SK-N-DZ (cell line): ENCODE results near the gene C22orf23.
A peak's percentile ranks its signal among the peaks of the same experiment; 100 is the strongest.

ENCODE experiments used
- DNase-seq: peaks from one replicate; pipeline ENCODE4 v3.0.0-alpha.2; 2015; ENCODE audit warnings: low spot score

Gene C22orf23

DNA sequence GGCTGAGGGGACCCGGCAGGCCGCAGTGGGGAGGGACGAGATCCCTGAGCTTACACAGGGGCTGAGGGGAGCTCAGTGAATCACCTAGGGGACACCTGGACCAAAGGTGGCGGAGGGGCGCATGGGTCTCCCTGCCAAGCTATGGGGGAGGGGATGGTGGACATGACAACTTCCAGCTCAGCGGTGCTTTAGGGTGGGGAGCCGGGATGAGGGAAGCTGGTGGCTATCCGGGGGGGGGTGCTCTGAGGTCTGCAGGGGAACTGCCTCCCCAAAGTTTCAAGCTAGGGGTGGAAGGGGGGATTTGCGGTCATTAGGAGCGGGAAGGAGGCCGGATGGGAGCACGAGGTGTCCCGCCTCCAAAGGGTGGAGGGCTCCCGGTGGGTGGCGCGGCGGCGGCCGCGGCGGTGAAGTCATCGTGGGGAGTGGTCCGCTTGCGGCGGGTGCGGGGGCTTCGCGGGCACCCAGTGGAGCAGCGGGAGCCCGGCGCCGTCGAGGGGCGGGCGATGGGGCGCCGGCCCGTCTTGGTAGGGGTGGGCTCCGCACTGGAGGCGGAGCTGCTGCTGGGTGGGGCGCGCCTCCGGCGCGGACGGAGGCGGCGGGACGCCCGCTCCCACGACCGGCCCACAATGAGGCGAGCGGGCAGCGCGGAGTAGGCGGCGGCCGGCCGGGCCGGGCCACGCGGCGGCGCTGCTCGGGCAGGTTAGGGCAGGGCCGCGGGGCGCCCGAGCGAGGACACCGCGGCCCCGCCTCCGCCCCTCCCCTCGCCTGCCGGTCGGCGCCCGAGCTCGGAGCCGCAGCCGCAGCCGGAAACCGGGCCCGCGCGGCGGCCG lies 47.7 kb downstream of the C22orf23 start, which contains the start of gene MICALL1:
Gene MICALL1 (plus strand): TSS at position 764 of the 830 bp plus-strand sequence. CDS start 126 bp downstream, outside the sequence.
- DNase-seq = peak; percentile 50

DNA sequence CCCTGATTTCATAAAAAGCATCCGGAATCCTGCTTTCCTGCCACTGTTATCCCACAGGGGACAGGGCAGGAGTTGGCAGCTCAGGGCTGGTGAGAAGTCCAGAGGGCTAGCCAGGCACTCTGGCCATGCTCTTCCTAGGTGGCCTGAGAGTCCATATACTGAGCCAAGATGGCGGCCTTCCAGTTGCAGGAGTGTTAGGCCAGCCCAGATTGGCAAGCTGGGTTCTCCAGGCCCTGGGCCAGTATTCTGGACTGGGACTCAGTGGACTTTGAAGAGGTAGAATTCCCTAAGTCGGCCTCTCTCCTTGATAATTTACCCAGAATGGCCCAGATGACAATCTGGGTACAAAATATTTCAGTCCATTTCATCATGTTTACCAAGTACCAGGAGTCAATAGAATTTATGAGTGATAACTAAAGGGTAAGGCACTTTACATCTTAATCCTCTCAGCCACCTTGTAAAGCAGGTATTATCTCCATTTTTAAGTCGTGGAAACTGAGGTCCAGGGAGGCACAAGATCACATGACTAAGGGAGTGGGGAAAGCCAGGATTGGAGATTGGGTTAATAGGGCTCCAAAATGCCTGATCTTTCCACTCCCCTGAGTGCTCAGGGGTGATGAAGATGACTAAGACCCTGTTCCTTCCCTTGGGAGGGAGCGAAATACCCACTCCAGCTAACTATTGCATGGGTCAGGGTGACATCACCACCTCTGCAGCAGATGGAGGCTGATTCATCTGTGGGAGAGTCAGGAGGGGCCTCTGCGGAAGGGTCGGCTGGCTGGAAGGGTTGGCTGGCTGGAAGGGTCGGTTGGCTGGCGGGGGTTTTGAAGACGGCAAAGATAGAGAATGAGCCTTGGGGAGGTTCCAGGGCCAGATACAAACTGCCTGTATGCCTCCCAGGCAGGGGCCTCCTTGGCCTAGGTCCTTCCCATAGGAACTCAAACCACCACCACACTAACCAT lies 48.5 kb downstream of the C22orf23 start:
- peak; percentile 44 for DNase-seq

DNA sequence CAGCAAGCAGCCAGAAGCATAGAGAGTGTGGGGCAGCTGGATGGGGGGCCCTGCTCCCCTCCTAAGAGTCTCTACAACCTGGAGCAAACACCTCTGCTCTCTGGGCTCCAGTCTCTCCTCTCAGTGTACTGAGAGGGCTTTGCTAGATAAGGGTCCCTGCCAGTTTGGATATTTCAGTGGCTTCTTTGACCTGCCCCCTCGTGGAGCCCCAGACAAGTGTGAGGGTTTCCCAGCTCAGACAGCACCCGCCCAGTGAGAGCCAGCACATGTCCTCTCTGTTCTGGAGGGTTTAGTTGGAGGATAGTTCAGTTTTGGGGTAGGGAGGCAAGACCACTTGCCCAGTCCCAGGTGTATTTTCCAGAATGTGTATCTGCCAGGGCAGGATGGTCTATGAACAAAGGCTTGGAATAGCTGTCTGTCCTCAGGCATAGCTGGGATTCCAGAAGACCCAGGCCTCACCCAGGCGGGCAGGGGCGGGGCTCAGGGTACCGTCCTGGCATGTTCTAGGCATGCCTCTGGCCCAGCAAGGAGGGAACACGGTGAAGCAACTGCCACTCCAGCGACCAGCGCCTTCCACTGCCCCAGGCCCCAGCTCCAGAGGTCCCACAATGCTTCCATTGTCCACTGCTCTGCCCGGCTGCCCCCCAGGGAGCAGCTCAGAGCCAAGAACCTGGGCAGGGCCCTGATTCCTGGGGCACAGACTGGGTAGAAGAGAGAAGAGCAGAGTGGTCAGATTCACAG lies 54.8 kb downstream of the C22orf23 start:
- no peak for DNase-seq

DNA sequence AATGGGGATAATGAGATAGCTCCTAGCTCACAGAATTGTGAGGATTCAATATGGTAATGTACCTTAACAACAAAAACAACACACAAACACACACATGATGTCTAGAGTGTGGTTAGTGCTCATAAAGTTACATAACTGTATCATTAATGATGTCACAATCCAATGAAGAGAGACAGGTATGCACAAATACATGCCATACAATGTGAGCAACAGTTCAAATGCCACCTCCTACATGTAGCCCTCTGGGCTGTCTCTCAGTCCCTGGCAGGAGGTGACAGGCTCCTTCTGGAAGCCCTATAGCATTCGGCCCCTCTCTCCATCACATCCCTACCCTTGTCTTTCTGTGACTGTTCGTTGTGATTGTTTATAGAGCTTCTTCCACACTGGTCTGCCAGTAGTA lies 55.6 kb downstream of the C22orf23 start:
- DNase-seq = no peak

DNA sequence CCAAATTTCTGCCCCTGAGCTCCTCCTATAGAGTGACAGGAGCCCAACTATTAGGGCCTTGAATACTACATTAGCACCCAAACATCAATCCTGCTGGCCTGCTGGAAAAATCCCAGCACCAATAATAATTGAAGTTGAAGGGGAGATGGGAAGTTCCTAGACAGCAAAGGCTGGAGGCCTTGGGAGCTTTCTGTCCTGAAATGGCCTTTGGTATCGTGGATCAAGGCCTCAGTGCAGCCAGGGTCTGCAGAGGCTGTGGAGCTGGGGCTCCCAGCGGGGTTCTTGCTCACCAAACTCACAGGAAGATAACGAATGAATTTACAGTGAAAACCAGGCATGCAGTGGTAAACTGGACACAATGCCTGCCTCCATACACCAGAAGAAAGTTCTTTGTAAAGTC lies 56.5 kb downstream of the C22orf23 start:
- no peak for DNase-seq

DNA sequence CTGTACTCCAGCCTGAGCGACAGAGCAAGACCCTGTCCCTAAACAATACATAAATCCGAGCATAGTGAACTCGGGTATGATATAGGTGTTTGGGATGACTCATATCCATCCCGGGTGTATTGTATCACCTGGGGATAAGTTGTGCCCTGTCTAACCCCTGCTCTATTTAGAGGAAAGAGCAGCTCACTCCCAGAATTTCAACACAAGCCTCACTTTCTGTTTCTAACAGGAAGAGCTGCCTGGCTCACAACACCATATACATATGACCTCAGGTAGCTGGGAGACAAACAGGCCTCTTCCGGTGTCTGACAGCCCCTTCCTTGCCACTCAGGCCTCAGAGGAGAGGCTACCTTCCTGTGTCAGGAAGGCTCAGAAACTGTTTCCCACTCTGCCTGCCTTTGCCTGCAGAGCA lies 57.2 kb downstream of the C22orf23 start:
- DNase-seq = no peak

DNA sequence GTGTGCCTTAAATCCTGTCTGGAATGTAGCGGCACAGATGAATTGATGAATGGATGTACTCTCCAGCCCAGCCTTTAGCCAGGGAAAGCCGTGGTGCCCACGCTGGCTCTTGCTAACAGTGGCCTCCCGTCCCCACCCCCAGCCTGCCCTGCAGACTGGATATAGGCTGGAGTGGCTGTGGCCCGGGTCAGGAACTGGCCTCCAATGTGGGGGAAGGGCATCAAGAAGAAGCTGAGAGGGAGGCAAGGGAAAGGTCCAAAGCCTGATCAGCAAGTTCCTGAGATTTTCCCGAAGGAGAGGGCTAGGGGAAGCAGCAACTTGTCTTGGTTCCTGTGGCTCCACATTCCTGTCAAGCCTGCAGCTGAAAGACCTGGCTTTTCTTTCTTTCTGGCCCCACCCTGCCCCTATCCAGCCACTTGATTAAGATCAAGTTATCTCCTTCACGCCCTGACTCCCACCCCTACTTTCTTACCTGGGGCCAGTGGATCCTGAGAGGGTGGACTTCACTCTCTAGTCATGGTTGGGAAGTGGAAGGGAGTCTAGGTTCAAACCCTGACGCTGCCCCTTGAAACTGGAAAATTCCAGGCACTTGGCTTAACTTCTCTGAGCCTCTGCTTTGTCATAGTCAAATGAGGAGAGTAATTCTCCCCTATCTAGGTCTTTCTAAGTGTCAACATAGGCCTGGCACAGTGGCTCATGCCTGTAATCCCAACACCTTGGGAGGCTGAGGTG lies 58.3 kb downstream of the C22orf23 start:
- DNase-seq = no peak

DNA sequence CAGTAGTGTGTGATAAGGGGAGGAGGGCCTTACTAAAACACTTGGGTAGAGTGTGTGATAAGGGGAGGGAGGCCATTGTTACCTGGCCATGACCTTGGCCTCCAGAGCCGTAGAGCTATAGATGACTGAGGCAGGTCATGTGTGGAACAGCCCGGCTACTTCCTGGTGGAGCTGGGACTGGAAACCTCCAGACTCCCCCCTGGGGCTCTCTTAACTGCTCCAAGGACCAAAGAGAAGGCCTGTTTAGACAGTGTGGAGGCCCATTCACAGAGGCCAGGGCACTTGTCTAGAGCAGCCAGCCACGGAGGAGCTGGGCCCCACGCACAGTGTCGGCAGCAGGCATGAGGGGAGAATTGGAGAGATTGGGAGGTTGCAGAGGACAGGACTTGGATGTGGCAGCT lies 59.8 kb downstream of the C22orf23 start:
- DNase-seq = no peak
